NCI-H1694 treated with DMSO at 0.1 percent for 48 hours (cell line): ENCODE data around the gene PHF21A.

Experiments
- DNase-seq: peaks from one replicate; lab custom pipeline; 2025; lab: John Stamatoyannopoulos, UW

Gene PHF21A

DNA sequence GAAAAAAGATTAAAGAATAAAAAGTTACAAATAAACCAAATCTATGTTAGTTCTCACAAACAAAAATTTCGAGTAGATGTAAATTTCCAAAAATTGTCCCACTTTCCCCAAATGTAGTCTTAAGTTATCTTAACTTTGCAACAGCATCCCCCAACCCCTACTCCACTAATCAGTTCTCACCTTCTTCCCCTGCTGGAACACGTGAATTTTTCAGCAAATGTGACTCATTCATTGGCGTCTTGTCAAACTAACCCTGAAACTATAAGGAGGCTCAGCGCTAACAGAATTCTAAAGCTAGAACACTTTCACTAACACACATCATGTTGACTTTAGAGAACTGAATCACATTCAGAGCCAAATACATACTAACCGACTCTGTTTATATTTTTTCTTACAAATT lies 46.1 kb downstream of the PHF21A start:
- DNase-seq = no peak

DNA sequence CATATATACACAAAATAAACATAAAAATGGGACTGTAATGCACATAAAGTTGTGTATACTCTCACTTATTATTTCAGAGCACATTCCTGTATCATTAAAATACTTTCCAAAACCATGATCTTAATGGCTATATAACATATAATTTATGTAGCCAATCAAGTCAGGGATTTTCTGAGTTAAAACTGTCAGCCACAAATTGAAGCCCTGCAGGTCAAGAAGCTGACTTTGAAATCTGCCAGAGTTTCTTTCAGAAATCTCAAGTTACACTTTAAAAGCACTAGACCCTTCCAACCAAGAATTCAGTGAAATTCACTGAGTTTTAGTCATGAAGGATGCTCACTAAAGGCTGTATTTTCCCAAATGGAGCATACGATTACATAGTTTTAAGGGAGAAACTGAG lies 47.6 kb downstream of the PHF21A start:
- DNase-seq = no peak

DNA sequence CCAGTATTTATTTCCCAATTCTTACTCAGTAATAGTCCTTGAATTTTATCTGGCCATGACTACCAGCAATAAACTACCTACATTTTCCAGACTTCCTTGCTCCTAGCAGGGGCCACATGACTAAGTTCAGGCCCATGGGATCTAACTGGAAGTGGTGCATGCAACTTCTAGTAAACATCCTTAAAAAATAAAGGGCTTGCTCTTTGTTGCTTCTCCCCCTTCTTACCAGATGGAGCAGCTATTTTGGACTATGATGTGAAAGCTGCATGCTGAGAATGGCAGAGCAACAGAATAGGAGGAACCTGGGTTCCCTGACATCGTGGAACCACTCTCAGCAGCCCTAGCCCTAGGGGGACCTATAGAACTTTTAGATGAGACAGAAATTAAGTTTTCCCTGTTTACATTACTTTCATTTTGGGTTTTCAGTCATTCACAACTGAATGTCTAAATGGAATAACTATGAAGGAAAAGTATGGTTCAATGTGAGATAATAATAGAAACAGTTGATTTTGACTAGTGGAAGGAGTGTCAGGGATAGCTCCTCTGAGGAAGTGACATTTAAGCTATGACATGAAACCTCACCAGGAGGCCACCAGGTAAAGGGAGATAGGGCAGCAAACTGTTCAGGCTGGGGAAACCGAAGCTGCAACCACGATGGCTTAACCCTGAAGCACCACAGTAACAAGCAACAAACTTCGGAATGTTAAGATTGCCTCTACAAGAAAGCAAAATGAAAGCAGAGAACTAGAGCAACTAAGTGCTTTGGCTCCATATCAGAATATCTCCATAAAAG lies 48.9 kb downstream of the PHF21A start:
- no peak for DNase-seq

DNA sequence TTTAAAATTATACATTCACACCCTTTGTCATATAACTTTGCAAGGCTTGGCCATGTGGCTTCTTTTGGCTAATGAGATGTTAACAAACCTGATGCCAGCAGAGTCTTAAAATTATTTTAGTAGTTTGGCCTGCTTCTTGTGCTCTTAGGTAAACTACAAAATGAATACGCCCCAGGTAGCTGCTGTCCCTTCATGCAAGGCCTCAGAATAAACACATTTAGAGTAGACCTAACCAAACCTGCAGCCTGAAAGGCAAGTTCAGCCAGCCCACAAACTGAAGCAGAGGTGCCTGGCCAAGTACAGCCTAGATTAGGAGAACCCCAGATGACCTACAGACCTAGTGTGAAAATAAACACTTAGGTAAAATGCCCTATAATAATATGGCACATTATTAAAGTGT lies 50.2 kb downstream of the PHF21A start:
- DNase-seq = no peak

DNA sequence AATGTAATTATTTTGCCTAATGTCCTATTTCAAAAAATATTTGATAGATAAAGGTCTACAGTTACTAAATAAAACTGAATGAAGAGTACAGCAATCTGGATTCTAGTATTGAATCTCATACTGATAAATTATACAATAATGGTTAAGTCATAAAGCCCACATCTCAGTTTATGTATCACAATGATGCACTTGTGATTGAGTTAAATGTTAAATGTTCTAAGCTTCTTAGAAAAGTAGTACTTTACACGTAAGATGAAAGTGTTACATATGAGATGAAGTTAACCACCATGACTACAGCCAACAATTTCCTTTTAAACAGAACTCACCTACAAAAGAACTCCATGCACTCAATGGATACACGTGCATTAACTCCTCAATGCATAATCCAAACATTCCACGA lies 51.7 kb downstream of the PHF21A start:
- DNase-seq = no peak

DNA sequence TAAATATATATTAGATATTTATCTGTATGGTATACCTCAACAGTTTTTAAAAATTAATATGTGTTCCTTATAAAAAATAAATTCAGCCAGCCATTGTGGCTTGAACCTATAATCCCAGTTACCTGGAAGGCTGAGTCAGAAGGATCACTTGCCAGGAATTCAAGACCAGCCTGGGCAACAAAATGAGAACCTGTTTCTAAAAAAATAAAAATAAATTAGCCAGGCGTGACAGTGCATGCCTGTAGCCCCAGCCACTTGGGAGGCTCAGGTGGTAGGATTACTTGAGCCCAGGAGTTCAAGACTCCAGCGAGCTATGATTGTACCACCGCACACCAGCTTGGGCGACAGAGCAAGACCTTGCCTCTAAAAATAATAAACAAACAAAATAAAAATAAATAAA lies 54.9 kb downstream of the PHF21A start:
- DNase-seq = no peak

DNA sequence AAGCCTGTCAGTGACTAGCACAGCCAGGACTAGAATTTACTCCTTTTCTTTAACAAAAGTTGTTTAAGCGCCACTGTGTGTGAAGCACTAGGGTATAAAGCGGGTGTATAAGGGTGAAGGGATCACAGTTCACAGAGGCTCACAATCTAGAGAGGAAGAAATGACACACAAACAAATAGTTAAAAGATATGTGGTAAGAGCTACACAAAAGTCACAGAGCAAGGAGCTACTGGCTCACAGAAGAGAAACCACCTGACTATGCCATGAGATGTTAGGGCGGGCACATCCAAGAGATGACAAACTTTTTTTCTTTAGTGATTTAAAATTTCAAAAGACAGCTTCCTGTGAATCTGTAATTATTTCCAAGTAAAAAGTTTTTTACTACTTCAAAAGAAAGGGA lies 55.6 kb downstream of the PHF21A start:
- DNase-seq = no peak

DNA sequence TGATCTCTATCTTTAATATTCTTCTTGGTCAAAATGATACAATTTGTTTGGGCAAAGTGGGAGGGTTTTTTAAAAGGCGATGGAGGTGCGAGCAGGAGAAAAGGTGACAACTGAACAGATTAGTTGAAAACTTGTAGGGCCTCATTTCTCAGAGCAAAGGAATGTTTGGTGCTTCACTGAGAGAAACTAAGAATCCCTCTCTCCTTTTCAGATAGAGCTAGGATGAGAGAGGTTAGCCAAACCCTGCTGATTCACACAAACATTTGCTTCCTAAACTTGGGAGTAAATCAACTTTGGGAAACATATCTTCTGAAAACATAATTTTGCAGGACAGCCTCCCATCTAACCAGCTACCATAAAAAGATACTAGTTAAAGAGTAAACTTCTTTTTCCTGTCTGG lies 57.0 kb downstream of the PHF21A start:
- DNase-seq = no peak

DNA sequence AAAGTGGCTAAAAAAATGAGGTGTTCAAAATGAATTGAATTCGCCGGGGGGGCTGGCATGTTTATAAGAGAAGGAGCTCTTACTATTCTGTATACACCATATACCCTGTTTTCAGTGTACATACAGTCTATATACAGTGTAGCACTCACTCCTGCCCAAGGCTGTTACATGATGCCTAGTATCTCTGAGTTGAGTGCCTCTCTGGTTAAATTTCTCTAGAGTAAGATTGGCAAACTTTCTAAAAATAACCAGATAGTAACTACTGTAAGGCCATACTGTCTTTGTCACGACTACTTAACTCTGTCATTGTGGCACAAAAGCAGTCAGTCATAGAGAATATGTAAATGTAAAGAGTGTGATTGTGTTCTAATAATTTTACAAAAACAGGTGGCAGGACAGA lies 58.1 kb downstream of the PHF21A start:
- DNase-seq = no peak

DNA sequence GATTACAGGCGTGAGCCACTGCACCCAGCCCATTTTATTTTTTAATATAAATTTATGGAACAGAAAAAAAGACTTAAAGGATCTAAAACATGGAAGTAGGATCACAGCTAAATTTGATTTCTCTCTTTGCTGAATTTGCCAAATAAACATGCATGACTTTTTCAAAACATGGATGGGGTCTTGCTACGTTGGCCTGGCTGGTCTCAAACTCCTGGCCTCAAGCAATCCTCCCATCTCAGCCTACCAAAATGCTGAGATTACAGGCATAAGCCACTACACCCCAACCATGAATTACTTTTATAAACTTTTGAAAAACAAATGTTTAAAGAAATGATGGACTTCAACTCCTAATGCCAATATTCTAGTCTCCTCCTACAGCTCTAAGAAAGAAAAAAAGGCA lies 61.2 kb downstream of the PHF21A start:
- DNase-seq = no peak

DNA sequence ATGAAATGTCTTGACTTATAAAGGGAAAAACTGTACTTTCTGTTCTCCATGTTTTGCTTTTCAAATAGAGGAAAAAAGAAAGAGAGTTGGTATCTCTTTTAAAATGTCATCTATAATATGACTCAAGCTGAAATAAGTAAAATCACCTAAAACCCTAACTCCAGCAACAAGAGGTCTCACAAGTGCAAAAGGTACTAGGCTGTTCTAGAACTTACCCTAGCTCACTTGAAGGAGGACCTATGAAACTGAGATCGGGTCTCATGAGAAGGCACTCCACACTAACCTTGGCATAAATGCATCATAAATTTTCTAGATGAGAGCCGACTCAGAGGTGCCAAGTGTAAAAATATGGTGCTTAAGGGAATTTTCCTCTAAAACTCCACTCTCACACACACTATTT lies 63.8 kb downstream of the PHF21A start:
- DNase-seq = no peak

DNA sequence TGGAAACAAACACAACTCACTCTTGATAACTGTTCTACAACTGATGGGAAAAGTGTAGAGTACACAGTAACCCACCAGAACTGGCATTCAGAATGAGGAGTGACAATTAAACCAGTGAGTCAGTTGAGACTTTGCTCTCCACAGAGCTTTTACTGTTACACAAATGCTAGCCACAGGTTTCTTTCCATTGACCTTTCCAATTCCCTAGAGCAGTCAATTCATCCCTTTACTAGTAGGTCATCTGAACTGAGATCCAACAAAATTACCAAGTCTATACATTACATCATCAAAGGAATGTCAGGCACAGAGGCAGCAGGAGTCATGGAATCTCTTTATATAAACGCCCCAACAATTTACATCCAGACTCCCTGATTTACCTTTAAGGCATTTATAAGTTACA lies 65.9 kb downstream of the PHF21A start:
- no peak for DNase-seq

DNA sequence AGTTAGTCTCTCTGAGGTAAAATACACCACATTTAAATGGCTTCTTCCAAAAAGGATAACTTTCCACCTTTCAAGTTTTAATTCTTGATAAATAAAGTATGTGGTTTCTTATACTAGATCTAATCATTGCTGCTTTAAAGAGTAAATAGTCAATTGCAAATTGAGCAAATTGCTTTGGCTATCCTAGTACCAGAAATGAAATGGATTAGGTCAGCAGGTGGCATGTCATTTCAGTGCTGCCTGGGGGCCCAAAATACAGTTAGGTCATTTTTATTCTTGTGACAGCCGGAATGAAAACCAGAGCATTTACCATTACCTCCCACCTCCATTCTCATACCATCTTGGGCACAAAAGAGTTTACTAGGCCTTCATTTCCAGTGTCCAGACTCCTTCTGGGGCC lies 70.2 kb downstream of the PHF21A start:
- no peak for DNase-seq

DNA sequence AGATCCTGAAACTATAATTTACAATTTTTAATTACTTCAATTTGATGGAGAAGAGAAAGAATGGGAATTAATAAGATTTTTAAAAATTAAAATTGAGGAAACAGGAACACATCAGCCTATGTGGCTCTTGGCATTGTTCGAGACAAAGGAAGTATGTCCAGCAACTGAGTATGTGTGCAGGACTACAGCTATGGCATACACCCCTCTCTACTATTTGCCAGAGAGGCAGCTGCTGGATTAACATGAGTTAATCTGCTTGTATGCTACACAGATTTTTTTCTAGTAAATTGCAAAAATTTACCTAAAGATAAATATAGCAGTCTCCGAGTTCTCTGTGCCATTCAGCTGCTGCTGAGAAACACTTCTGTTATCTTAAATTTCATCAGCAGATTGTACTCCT lies 70.6 kb downstream of the PHF21A start:
- DNase-seq = no peak

DNA sequence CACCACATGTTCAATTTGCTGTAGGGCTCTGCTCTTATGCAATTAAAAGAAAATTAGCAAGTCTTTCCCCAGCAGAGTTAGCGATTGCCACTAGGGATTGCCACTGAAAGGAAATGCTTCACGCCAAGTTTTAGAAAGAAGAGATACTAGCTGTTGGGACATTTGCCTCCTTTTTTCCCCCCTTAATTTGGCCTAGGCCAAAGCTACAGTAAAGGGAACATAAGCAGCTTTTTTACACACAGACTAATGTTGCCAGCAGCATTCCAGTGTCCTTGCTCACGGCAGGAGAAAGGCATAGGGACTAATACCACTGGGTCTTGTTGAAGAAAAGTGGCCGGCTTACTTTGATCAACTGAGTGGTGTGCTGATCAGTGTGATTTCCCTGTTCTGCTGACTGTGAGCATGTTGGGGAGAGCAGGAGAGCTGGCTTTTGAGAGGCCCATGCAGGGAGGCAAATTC lies 71.2 kb downstream of the PHF21A start:
- DNase-seq = no peak

DNA sequence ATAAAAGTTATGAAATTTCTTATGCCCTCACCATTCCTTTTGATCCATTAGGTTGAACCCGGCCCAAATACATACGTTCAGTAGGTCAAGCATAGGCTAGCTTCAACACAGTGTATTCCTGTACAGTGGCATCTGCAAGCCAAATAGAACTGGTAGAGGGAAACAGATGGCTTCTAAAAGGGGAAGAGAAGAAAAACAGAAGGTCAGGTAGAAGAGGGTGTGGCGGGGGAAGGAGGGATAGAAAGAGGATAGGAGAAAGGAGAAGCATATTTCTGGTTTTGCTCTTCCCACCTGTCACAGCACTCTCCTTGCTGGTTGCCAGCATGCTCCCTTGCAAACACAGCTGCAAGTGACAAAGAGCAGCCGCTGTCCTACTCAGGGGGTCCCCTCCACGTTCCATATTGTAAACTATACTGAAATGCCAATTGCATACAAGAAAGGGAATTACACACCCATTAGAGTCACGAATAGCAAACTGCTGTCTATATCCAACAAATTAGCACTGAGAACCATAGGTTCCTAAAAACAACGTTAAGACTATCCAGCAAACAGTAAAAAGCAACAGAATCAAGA lies 71.8 kb downstream of the PHF21A start:
- no peak for DNase-seq

DNA sequence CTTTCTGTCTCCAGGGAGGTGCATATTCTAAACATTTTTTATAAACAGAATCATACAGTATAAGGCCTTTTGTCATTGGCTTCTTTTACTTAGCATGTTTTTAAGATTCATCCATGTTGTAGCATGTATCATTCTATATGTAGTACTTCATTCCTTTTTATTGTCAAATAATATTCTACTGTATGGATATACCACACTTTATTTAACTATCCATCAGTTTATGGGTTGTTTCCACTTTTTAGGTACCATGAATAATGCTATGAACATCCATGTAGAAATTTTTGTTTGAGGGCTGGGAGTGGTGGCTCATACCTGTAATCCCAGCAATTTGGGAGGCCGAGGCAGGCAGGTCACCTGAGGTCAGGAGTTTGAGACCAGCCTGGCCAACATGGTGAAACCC lies 73.1 kb downstream of the PHF21A start:
- DNase-seq = no peak

DNA sequence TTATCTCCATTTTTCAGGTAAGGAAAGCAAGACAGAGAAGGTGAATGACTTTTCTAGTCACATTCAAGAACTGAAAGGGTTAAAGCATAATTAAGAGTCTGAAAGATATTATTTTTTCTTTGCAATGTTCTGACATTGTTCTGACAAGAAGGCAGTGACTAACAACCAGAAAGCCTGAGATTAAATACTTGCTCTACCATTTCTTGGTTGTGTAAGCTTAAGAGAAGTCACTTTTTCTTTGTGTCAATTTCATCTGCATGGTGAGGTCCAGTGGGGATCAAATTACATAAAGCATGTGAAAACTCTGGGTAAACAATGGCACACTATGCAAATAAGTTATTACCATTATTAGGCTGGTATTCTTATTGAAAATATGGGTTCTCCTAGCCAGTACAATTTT lies 73.7 kb downstream of the PHF21A start:
- DNase-seq = no peak

DNA sequence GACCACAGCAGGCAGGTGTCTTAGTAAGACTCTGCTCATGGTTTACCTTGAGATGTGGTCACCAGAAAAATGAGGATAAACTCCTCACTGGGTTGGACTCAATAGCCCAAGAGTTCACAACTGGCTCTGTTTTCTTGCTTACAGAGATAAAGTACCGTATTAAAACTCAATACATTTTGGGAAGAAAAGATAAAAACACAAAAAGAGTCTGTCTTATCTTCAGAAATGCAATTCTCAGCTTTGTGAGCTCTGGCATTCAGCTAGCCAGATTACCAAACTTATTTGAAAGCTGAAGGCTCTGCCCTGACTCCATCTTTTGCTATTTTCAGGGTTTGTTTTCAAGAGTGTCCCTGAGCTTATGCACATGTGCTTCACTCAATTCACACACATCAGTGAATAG lies 75.4 kb downstream of the PHF21A start:
- DNase-seq = no peak

DNA sequence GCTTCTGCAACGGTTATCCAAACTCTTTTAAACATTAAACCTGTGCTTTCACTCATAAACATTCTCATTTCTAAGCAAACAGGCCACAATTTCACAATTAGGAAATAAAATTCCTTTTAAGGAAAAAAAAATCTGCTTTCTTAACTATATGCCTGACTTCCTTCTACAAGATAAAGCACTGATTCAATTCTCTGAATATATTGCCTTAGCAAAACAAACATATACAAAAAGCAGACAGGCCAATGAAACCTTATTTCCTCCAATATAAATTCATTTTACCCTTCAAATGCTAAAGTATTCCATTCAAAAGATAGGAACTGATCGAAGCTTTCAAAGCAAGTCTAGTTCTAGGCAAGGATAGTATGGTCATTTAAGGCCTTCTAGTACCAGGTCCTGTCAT lies 76.7 kb downstream of the PHF21A start:
- DNase-seq = no peak

DNA sequence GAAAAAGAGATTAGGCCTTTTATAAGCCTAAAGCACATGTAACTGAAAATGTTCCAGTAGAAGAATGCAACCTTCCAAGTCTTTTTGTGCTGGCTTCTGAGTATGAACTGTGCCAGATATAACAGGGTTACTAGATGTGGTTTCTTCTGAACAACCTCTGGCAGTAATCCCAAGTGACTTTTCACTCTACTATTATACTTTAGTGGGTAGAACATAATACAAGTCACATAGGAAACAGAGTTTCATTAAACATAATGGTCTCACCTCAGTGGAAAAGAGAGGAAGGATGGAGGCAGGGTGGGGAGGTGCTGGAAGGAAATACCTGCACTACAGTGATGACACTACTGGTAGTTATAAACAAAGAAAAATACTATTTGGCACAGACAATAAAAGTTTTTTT lies 81.3 kb downstream of the PHF21A start:
- no peak for DNase-seq

DNA sequence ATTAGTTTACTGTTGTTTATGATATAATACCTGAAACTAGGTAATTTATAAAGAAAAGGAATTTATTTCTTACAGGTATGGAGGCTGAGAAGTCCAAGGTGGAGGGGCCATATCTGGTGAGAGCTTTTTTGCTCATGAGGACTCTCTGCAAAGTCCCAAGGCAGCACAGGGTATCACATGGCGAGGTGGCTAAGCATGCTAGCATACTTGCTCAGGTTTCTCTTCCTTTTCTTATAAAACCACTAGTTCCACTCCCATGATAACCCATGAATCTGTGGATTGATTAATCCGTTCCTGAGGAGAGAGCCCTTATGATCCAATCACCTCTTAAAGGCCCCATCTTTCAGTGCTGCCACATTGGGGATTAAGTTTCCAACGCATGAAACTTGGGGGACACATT lies 82.7 kb downstream of the PHF21A start:
- DNase-seq = no peak

DNA sequence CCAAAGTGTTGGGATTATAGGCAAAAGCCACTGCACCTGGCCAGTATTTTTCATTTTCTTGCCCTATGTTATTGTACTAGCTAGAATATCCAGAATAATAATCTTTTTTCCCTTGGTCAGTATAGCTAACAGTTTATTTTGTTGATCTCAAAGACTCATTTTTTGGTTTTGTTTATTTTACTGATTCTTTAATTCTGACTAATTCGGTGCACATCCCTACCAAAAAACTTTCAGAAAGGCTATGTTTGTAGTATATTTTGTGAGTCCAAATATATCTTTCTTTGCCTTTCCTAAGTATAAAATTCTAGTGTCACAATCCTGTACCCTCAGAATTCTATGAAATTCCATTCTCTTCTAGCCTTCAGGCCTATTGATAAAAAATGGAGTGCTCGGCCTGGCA lies 84.3 kb downstream of the PHF21A start:
- no peak for DNase-seq

DNA sequence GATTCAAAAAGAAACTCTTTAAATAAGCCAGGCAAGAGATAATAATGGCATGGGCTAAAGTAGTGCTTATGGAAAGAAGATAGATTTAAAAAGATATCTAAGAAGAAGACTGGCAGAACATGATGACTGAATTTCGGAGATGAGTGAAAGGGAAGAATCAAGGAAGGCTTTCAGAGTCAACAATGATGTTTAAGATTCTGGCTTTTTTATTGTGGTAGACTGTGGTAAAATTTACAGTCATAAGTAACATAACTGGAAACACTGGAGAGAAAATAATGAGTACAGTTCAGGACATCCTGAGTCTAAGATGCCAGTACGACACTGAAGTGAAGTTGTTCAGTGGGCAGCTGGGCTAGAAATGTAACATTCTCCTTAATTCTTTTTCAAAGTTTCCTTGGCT lies 85.2 kb downstream of the PHF21A start:
- DNase-seq = no peak
